SK-N-SH (cell line): ENCODE results near the gene TBX19. TPM values are rescaled to one million over a fixed set of nuclear protein-coding genes. Genes with fewer than 3 reads are reported as not detected.
A peak's percentile ranks its signal among the peaks of the same experiment; 100 is the strongest.

ENCODE experiments used
- CTCF ChIA-PET: fragments of 300-600, 350-600 bp; formaldehyde crosslinking; extraction: SDS; loops from one replicate; lab custom pipeline; 2021; lab: Yijun Ruan, JAX
- POLR2A ChIA-PET: fragments of 350-600 bp; sonication (Branson Sonifier 250); formaldehyde crosslinking; extraction: SDS; loops from one replicate; lab custom pipeline; 2020; ENCODE audit warnings: antibody characterized with exemption, inconsistent platforms; lab: Yijun Ruan, JAX
- DNase-seq: peaks from one replicate; pipeline ENCODE4 v3.0.0; 2012
- H2AFZ ChIP-seq: fragments of 200-600 bp; sonication (generic); 2 replicates; pipeline ENCODE4 v1.8.1; 2016; ENCODE audit warnings: antibody characterized with exemption, mild to moderate bottlenecking, low read depth
- H3F3A ChIP-seq: fragments of 200-600 bp; sonication (generic); replicated peaks from 2 replicates; pipeline ENCODE3; 2016; ENCODE audit warnings: antibody characterized with exemption, mild to moderate bottlenecking; ENCODE audit not compliant: insufficient read depth
- H3K27ac ChIP-seq, 2 experiments: fragments of 200-500 bp in 1 of 2; fragments of 200-600 bp in 1 of 2; sonication (Bioruptor generic) in 1 of 2; sonication (generic), shearing (Covaris generic) in 1 of 2; 2 replicates each; pipeline versions ENCODE4 v1.5.1 to v1.6.1; 2014 to 2016; ENCODE audit warnings: low read depth in 2 of 2, inconsistent platforms in 1 of 2, low read length in 1 of 2, mild to moderate bottlenecking in 1 of 2, mixed read lengths in 1 of 2
- H3K27me3 ChIP-seq: fragments of 200-600 bp; sonication (generic), shearing (Covaris generic); 2 replicates; pipeline ENCODE4 v1.6.1; 2016; ENCODE audit warnings: mixed run types; ENCODE audit not compliant: insufficient read depth
- H3K36me3 ChIP-seq, 2 experiments: fragments of 200-500 bp in 1 of 2; fragments of 200-600 bp in 1 of 2; sonication (Bioruptor generic) in 1 of 2; sonication (generic) in 1 of 2; replicated peaks in 1 of 2; 2 replicates each; pipeline versions ENCODE3 to v1.5.1; 2014 to 2016; ENCODE audit warnings: low read length in 1 of 2, mild to moderate bottlenecking in 1 of 2; ENCODE audit not compliant: insufficient read depth in 2 of 2, control insufficient read depth in 1 of 2
- H3K4me1 ChIP-seq, 2 experiments: fragments of 200-500 bp in 1 of 2; fragments of 200-600 bp in 1 of 2; sonication (Bioruptor generic) in 1 of 2; sonication (generic), shearing (Covaris generic) in 1 of 2; 2 replicates each; pipeline versions ENCODE4 v1.5.1 to v1.6.1; 2014 to 2016; ENCODE audit warnings: low read depth in 1 of 2, low read length in 1 of 2, mixed run types in 1 of 2; ENCODE audit not compliant: insufficient read depth in 2 of 2, control insufficient read depth in 1 of 2
- H3K4me2 ChIP-seq: fragments of 200-600 bp; sonication (generic), shearing (Covaris generic); 2 replicates; pipeline ENCODE4 v1.6.1; 2017; ENCODE audit warnings: mixed run types
- H3K4me3 ChIP-seq, 2 experiments: fragments of 200-500 bp in 1 of 2; fragments of 200-600 bp in 1 of 2; sonication (Bioruptor generic) in 1 of 2; sonication (generic), shearing (Covaris generic) in 1 of 2; 2 replicates each; pipeline versions ENCODE4 v1.5.1 to v1.8.1; 2014 to 2016; ENCODE audit warnings: low read depth in 2 of 2, inconsistent platforms in 1 of 2, low read length in 1 of 2, mild to moderate bottlenecking in 1 of 2, mixed read lengths in 1 of 2, moderate library complexity in 1 of 2
- H3K79me2 ChIP-seq: fragments of 200-600 bp; sonication (generic); 2 replicates; pipeline ENCODE4 v1.8.1; 2017; ENCODE audit warnings: mild to moderate bottlenecking; ENCODE audit not compliant: insufficient read depth
- H3K9ac ChIP-seq: fragments of 200-600 bp; sonication (generic); 2 replicates; pipeline ENCODE4 v1.6.1; 2017; ENCODE audit warnings: mixed run types
- H3K9me2 ChIP-seq: fragments of 200-600 bp; sonication (generic); 2 replicates; pipeline ENCODE4 v1.6.1; 2017; ENCODE audit warnings: mixed run types
- H3K9me3 ChIP-seq: fragments of 200-600 bp; sonication (generic); 2 replicates; pipeline ENCODE4 v1.6.1; 2017; ENCODE audit warnings: mixed run types, mild to moderate bottlenecking, moderate library complexity
- H4K20me1 ChIP-seq: fragments of 200-600 bp; sonication (generic); 2 replicates; pipeline ENCODE4 v1.6.1; 2017; ENCODE audit warnings: mild to moderate bottlenecking, mixed run types; ENCODE audit not compliant: insufficient read depth
- GABPA ChIP-seq: IDR thresholded peaks from 2 replicates; pipeline ENCODE4 v1.4.0; 2012; ENCODE audit warnings: low read depth, mild to moderate bottlenecking
- GATA2 ChIP-seq: sonication (generic); formaldehyde crosslinking; IDR thresholded peaks from 2 replicates; pipeline ENCODE4 v1.5.0; 2020; ENCODE audit warnings: mild to moderate bottlenecking, missing genetic modification reagents
- JUND ChIP-seq: IDR thresholded peaks from 2 replicates; pipeline ENCODE4 v1.4.0; 2012
- RAD21 ChIP-seq: IDR thresholded peaks from 2 replicates; pipeline ENCODE4 v1.6.1; 2012; ENCODE audit warnings: mild to moderate bottlenecking, low read length
- RCOR1 ChIP-seq: fragments of 150-350 bp; IDR thresholded peaks from 2 replicates; pipeline ENCODE4 v1.6.1; 2017; ENCODE audit warnings: antibody characterized with exemption, low read length
- RFX5 ChIP-seq: IDR thresholded peaks from 2 replicates; pipeline ENCODE4 v1.6.1; 2012; ENCODE audit warnings: mild to moderate bottlenecking, improper control_type of control experiment, low read length
- SIN3A ChIP-seq: IDR thresholded peaks from 2 replicates; pipeline ENCODE4 v1.6.1; 2012; ENCODE audit warnings: low read depth, mild to moderate bottlenecking, low read length, moderate library complexity, borderline replicate concordance
- SMC3 ChIP-seq: IDR thresholded peaks from 2 replicates; pipeline ENCODE4 v1.6.1; 2012; ENCODE audit warnings: low read depth, low read length, improper control_type of control experiment
- TEAD4 ChIP-seq: IDR thresholded peaks from 2 replicates; pipeline ENCODE4 v1.4.0; 2012; ENCODE audit warnings: mild to moderate bottlenecking, borderline replicate concordance; ENCODE audit not compliant: insufficient read depth
- YY1 ChIP-seq: IDR thresholded peaks from 2 replicates; pipeline ENCODE4 v1.4.0; 2012; ENCODE audit warnings: low read depth, mild to moderate bottlenecking
- WGBS: methylation state at CpG from one replicate; pipeline ENCODE4 v1.1.6; 2017; ENCODE audit warnings: low lambda C conversion rate; 5-methylcytosine and 5-hydroxymethylcytosine counted together
- polyA plus RNA-seq, 3 experiments: library from polyadenylated mRNA; depleted of rRNA; stranded (reverse); fragments of >200 nt; gene quantifications; 2 replicates each; pipeline ENCODE4 v1.2.3, GENCODE V29; 2012
- TF ChIP-seq, protein P1 (sequence below): fragments of 150-350 bp; IDR thresholded peaks from 2 replicates; pipeline ENCODE4 v1.6.1; 2017; ENCODE audit warnings: antibody characterized with exemption, low read length, low read depth, borderline replicate concordance
- TF ChIP-seq, protein P2 (sequence below): IDR thresholded peaks from 2 replicates; pipeline ENCODE4; 2012
- TF ChIP-seq, protein P3 (sequence below): fragments of 150-350 bp; IDR thresholded peaks from 2 replicates; pipeline ENCODE4 v1.6.1; 2016; ENCODE audit warnings: mild to moderate bottlenecking, low read depth, low read length

Gene TBX19
- polyA plus RNA-seq, 1 of the 3 experiments (the other 2 are of a cell fraction), result 2.7 TPM

DNA sequence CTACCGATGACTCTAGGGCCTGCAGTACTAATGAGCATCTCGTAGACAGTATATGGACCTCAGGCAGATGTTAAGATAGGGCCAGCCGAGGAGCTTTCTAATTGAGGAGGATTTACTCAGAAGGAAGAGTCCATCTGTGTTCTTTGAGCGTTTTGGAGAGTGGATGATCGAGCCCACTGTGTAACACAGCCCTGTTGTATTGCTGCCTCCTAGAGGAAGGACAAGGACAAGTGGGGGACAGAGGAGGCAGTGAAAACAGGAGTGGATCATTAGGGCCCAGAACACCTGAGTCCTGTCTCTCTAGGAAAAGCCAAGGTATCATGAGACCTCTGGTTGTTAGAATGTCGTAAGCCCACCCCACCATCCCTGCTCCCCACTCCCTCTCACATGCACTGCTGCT is 62.9 kb downstream of the TBX19 start:
- ChIA-PET POLR2A (no interaction called here), CTCF (interaction anchor here (0.8 to 4.3 kb wide), 46 partner anchors 10 to 1203 kb away, joined by 3 to 58 read pairs (median 6); partner anchors contain the start of genes BLZF1 and NME7)
- H3K9me3 ChIP-seq, result no peaks in the 10 kb centered on the region
- no peaks in the 10 kb centered on the region for H3K27me3 ChIP-seq
- no peaks in the 10 kb centered on the region for H4K20me1 ChIP-seq
- no peaks in the 10 kb centered on the region for H3K79me2 ChIP-seq
- H3K4me3 ChIP-seq, result no peak overlapping the region
- no peaks in the 10 kb centered on the region for H3F3A ChIP-seq
- 91% methylated on average over 6 of the region's 6 CpGs for WGBS
- no peaks in the 10 kb centered on the region for H3K9me2 ChIP-seq
- H3K9ac ChIP-seq, result no peak overlapping the region
- 0 out of 2 replicates have a peak, but pooled peaks have one; percentile 8 for TF ChIP-seq RAD21
- no peak for TF ChIP-seq SMC3
- H3K36me3 ChIP-seq, result no peaks in the 10 kb centered on the region
- DNase-seq, result no peak
- H3K4me1 ChIP-seq, result peaks cover 0 to 7% of the 10 kb centered on the region in 2 experiments; a peak in 2 of 4 replicates
- H3K27ac ChIP-seq, result no peak overlapping the region
- no peak overlapping the region for H2AFZ ChIP-seq
- H3K4me2 ChIP-seq, result no peak overlapping the region

DNA sequence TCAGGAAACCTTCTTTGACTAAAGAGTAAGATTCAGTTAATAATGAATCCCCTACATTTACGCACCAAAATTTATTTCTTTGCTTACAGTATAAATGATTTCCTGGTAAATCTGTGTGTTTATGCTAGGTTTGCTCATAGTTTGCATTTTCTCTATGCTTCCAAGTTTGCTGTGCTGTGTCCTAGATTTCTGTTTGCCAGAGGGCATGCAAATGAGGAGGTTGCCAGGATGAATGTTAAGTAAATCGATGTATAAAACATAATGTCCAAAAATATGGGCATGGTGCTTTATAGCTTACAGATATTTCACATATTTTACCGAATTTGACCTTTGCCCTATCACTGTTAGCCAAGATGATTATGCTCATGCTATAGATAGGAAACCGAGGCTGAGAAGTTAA is 63.8 kb downstream of the TBX19 start:
- H3K4me2 ChIP-seq, result no peak overlapping the region
- H3K9me3 ChIP-seq, result no peaks in the 10 kb centered on the region
- WGBS, result 61% methylated on average over 4 of the region's 4 CpGs
- no peak for DNase-seq
- H3K4me1 ChIP-seq, result peaks cover 0 to 7% of the 10 kb centered on the region in 2 experiments; a peak in 2 of 4 replicates
- no peak overlapping the region for H3K4me3 ChIP-seq
- no peaks in the 10 kb centered on the region for H3K27me3 ChIP-seq
- TF ChIP-seq TEAD4, result no peak
- no peaks in the 10 kb centered on the region for H3K9me2 ChIP-seq
- H3K9ac ChIP-seq, result no peak overlapping the region
- POLR2A ChIA-PET, result no interaction called here
- CTCF ChIA-PET, result interaction anchor here (1.7 to 4.0 kb wide), 4 partner anchors 11 to 1003 kb away, joined by 4 to 36 read pairs (median 16); no protein-coding TSS in a partner anchor
- no peaks in the 10 kb centered on the region for H4K20me1 ChIP-seq
- no peaks in the 10 kb centered on the region for H3K36me3 ChIP-seq
- no peak overlapping the region for H3K27ac ChIP-seq
- no peaks in the 10 kb centered on the region for H3K79me2 ChIP-seq
- H2AFZ ChIP-seq, result no peak overlapping the region
- H3F3A ChIP-seq, result no peaks in the 10 kb centered on the region

DNA sequence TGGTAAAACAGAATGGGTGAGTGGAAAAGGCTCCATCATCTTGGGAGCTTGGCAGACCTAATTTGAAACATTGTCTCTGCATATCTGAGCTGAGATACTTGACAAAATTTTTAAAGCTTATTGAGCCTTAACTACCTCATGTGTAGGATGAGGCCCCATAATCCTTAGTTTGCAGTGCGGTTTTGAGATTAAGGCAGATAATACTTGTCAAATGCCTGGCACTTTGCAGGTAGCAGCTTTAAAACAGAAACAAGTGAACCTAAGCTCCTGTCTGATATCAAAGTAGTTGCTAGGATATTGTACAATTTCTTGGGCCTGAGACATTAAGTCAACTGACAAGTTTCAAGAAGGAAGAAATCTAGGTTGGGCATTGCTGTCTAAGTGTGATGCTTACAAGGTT is 65.3 kb downstream of the TBX19 start:
- Histone ChIP-seq H2AFZ (no peak overlapping the region), H3K9me3 (no peaks in the 10 kb centered on the region), H3K36me3 (no peaks in the 10 kb centered on the region), H3K4me2 (no peak overlapping the region), H4K20me1 (no peaks in the 10 kb centered on the region), H3K27ac (no peak overlapping the region), H3K9me2 (no peaks in the 10 kb centered on the region), H3F3A (no peaks in the 10 kb centered on the region), H3K4me3 (no peak overlapping the region), H3K27me3 (no peaks in the 10 kb centered on the region), H3K4me1 (peaks cover 0 to 7% of the 10 kb centered on the region in 2 experiments; a peak in 2 of 4 replicates), H3K79me2 (no peaks in the 10 kb centered on the region), H3K9ac (no peak overlapping the region)
- POLR2A ChIA-PET, result no interaction called here
- CTCF ChIA-PET, result interaction anchor here (1.6 kb wide), 1 partner anchor 1002 kb away, joined by 5 read pairs; no protein-coding TSS in a partner anchor
- WGBS, result 94% methylated on average over 1 of the region's 1 CpG
- TF ChIP-seq, protein P1, sequence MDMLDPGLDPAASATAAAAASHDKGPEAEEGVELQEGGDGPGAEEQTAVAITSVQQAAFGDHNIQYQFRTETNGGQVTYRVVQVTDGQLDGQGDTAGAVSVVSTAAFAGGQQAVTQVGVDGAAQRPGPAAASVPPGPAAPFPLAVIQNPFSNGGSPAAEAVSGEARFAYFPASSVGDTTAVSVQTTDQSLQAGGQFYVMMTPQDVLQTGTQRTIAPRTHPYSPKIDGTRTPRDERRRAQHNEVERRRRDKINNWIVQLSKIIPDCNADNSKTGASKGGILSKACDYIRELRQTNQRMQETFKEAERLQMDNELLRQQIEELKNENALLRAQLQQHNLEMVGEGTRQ, result no peak
- no peak for TF ChIP-seq YY1
- TF ChIP-seq GABPA, result no peak
- no peak for TF ChIP-seq RFX5
- no peak for TF ChIP-seq TEAD4
- TF ChIP-seq SIN3A, result no peak
- no peak for TF ChIP-seq RCOR1
- no peak for TF ChIP-seq GATA2 (CRISPR knock-in tag)
- TF ChIP-seq, protein P2, sequence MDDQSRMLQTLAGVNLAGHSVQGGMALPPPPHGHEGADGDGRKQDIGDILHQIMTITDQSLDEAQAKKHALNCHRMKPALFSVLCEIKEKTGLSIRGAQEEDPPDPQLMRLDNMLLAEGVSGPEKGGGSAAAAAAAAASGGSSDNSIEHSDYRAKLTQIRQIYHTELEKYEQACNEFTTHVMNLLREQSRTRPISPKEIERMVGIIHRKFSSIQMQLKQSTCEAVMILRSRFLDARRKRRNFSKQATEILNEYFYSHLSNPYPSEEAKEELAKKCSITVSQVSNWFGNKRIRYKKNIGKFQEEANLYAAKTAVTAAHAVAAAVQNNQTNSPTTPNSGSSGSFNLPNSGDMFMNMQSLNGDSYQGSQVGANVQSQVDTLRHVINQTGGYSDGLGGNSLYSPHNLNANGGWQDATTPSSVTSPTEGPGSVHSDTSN, result no peak
- TF ChIP-seq, protein P3, sequence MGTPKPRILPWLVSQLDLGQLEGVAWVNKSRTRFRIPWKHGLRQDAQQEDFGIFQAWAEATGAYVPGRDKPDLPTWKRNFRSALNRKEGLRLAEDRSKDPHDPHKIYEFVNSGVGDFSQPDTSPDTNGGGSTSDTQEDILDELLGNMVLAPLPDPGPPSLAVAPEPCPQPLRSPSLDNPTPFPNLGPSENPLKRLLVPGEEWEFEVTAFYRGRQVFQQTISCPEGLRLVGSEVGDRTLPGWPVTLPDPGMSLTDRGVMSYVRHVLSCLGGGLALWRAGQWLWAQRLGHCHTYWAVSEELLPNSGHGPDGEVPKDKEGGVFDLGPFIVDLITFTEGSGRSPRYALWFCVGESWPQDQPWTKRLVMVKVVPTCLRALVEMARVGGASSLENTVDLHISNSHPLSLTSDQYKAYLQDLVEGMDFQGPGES, result no peak
- no peak for TF ChIP-seq JUND
- DNase-seq, result no peak
